PC-3 (cell line): Measurements from ENCODE around the gene TXN2. TPM values are rescaled to one million over a fixed set of nuclear protein-coding genes. Genes with fewer than 3 reads are reported as not detected.

Experiments used
- ATAC-seq: fragments of 200-7000 bp; cut with Tn5 transposase; 2 replicates; pipeline ENCODE4 v1.9.1; 2020; ENCODE audit warnings: mild to moderate bottlenecking, moderate library complexity
- BruUV-seq: library from RNA; stranded (reverse); fragments of 400-500 nt; replicated peaks from 2 replicates; lab custom pipeline; 2021; lab: Mats Ljungman, UMichigan
- CTCF ChIA-PET: fragments of 300-600 bp; sonication (Branson Sonifier 250); formaldehyde crosslinking; loops from one replicate; lab custom pipeline; 2022; ENCODE audit warnings: antibody characterized with exemption; lab: Charles Lee
- POLR2A ChIA-PET: fragments of 300-600 bp; sonication (Branson Sonifier 250); formaldehyde crosslinking; loops from one replicate; lab custom pipeline; 2022; ENCODE audit warnings: antibody characterized with exemption; ENCODE audit not compliant: unreplicated experiment; lab: Charles Lee
- DNase-seq: peaks from one replicate; pipeline ENCODE4 v3.0.0-alpha.2; 2015
- H2AFZ ChIP-seq: fragments of 300-600 bp; sonication (generic); 2 replicates; pipeline ENCODE4 v1.6.0; 2016; ENCODE audit warnings: antibody characterized with exemption, low read length
- H3F3A ChIP-seq: fragments of 300-600 bp; sonication (generic); one replicate; pipeline ENCODE4 v1.6.0; 2017; ENCODE audit warnings: antibody characterized with exemption, low read length, control low read depth, mild to moderate bottlenecking; ENCODE audit not compliant: unreplicated experiment
- H3K27ac ChIP-seq: fragments of 300-600 bp; sonication (generic); 2 replicates; pipeline ENCODE4 v1.5.1; 2016; ENCODE audit warnings: mild to moderate bottlenecking, low read length
- H3K27me3 ChIP-seq: fragments of 300-600 bp; sonication (generic); 2 replicates; pipeline ENCODE4 v1.6.1; 2016; ENCODE audit warnings: low read length, mixed read lengths
- H3K36me3 ChIP-seq: fragments of 300-600 bp; sonication (generic); 2 replicates; pipeline ENCODE4 v1.6.1; 2016; ENCODE audit warnings: low read depth, mixed run types, low read length, mixed read lengths
- H3K4me1 ChIP-seq: fragments of 300-600 bp; sonication (generic); 2 replicates; pipeline ENCODE4 v1.5.1; 2016; ENCODE audit warnings: low read length; ENCODE audit not compliant: insufficient read depth
- H3K4me2 ChIP-seq: fragments of 300-600 bp; sonication (generic); 2 replicates; pipeline ENCODE4 v1.6.0; 2016; ENCODE audit warnings: low read length
- H3K4me3 ChIP-seq: fragments of 300-600 bp; sonication (generic); 2 replicates; pipeline ENCODE4 v1.5.1; 2016; ENCODE audit warnings: mild to moderate bottlenecking, low read length, mixed read lengths
- H3K79me2 ChIP-seq: fragments of 300-600 bp; sonication (generic); 2 replicates; pipeline ENCODE4 v1.6.1; 2017; ENCODE audit warnings: low read length, mixed read lengths
- H3K9ac ChIP-seq: fragments of 300-600 bp; sonication (generic); 2 replicates; pipeline ENCODE4 v1.6.0; 2016; ENCODE audit warnings: mild to moderate bottlenecking, low read length
- H3K9me2 ChIP-seq: fragments of 300-600 bp; sonication (generic); replicated peaks from 2 replicates; pipeline ENCODE4 v1.6.1; 2016; ENCODE audit warnings: mixed run types, low read length, mixed read lengths
- H3K9me3 ChIP-seq: fragments of 300-600 bp; sonication (generic); 2 replicates; pipeline ENCODE4 v1.6.1; 2016; ENCODE audit warnings: low read length, mixed read lengths
- H4K20me1 ChIP-seq: fragments of 300-600 bp; sonication (generic); 2 replicates; pipeline ENCODE4 v1.6.1; 2016; ENCODE audit warnings: low read length, mixed read lengths
- CTCF ChIP-seq: fragments of 300-600 bp; sonication (generic); conservative IDR thresholded peaks from 2 replicates; pipeline ENCODE4 v1.5.1; 2017; ENCODE audit warnings: antibody characterized with exemption, low read depth, mild to moderate bottlenecking, low read length
- EZH2 ChIP-seq: fragments of 300-600 bp; sonication (generic); IDR thresholded peaks from one replicate; pipeline ENCODE4 v1.6.1; 2017; ENCODE audit warnings: antibody characterized with exemption, mild to moderate bottlenecking, low read length; ENCODE audit not compliant: unreplicated experiment
- EZH2phosphoT487 ChIP-seq: fragments of 300-600 bp; sonication (generic); IDR thresholded peaks from 2 replicates; pipeline ENCODE4 v1.6.1; 2018; ENCODE audit warnings: mild to moderate bottlenecking, antibody characterized with exemption, low read length, borderline replicate concordance
- intact Hi-C: fragments of 100-400 bp; cut with micrococcal nuclease; formaldehyde crosslinking; loops from 2 replicates; pipeline ENCODE4 v1.9.0; 2023
- total RNA-seq: library from RNA; depleted of rRNA; stranded (reverse); fragments of >200 nt; gene quantifications from 2 replicates; pipeline ENCODE4 v1.2.3, GENCODE V29; 2014

TXN2 gene
- total RNA-seq, 1 experiment from 2014 or later = 49.6 TPM

GRCh38 chr22:36470162-36470993 lies 11.1 kb downstream of the TXN2 start:
- DNase-seq (peak; percentile 84), ATAC-seq (peak; percentile 53)
- H3K27ac ChIP-seq = no peak overlapping the region
- no peaks in the 10 kb centered on the region for H3K9me2 ChIP-seq
- H3K79me2 ChIP-seq = peaks cover 31% of the 10 kb centered on the region; the same call in 1 of the 2 replicates
- no TSS peak for BruUV-seq
- ChIA-PET POLR2A (interaction anchor here (1.0 kb wide), 1 partner anchor 82 kb away, joined by 7 read pairs; the partner anchor contains the start of gene MYH9), CTCF (interaction anchor here (0.6 to 1.6 kb wide), 7 partner anchors 65 to 168 kb away, joined by 3 to 8 read pairs (median 4); no protein-coding TSS in a partner anchor)
- H2AFZ ChIP-seq = no peak overlapping the region
- no peak overlapping the region for H3K9ac ChIP-seq
- H3K9me3 ChIP-seq = no peaks in the 10 kb centered on the region
- peaks cover 3% of the 10 kb centered on the region; the same call in 1 of the 2 replicates for H3K36me3 ChIP-seq
- H3K4me3 ChIP-seq = no peak overlapping the region
- H3K27me3 ChIP-seq = no peaks in the 10 kb centered on the region
- no peaks in the 10 kb centered on the region for H4K20me1 ChIP-seq
- TF ChIP-seq EZH2 = no peak
- TF ChIP-seq EZH2phosphoT487 = no peak
- TF ChIP-seq CTCF = peak; percentile 82
- peak overlapping the region; percentile 14; the same call in 1 of the 2 replicates for H3K4me2 ChIP-seq
- intact Hi-C loops = loop anchor here (1.0 kb wide), 2 partner anchors 137 to 169 kb away; no protein-coding TSS in a partner anchor
- H3K4me1 ChIP-seq = peaks cover 58% of the 10 kb centered on the region
- no peaks in the 10 kb centered on the region for H3F3A ChIP-seq

GRCh38 chr22:36469094-36469710 lies 12.2 kb downstream of the TXN2 start:
- intact Hi-C loops = loop anchor here (5.0 kb wide), 1 partner anchor 82 kb away; the partner anchor contains the start of gene MYH9
- Histone ChIP-seq H3K79me2 (peaks cover 31% of the 10 kb centered on the region; the same call in 1 of the 2 replicates), H3K9me3 (no peaks in the 10 kb centered on the region), H3K4me1 (peaks cover 66% of the 10 kb centered on the region), H4K20me1 (no peaks in the 10 kb centered on the region), H3K4me3 (no peak overlapping the region), H3K4me2 (no peak overlapping the region), H3K27ac (no peak overlapping the region), H3K9me2 (no peaks in the 10 kb centered on the region), H3K36me3 (peaks cover 3% of the 10 kb centered on the region; the same call in 1 of the 2 replicates), H3K27me3 (no peaks in the 10 kb centered on the region), H2AFZ (no peak overlapping the region), H3K9ac (no peak overlapping the region), H3F3A (no peaks in the 10 kb centered on the region)
- BruUV-seq = no TSS peak
- ChIA-PET POLR2A (interaction anchor here (1.3 kb wide), 1 partner anchor 168 kb away, joined by 3 read pairs; no protein-coding TSS in a partner anchor), CTCF (interaction anchor here (1.6 kb wide), 1 partner anchor 167 kb away, joined by 4 read pairs; no protein-coding TSS in a partner anchor)
- no peak for ATAC-seq
- no peak for TF ChIP-seq CTCF
- no peak for TF ChIP-seq EZH2
- TF ChIP-seq EZH2phosphoT487 = no peak
- no peak for DNase-seq
